Renal cortex interstitium (tissue), 11 donors: ENCODE results near the gene RBP3. TPM values are rescaled to one million over a fixed set of nuclear protein-coding genes. Genes with fewer than 3 reads are reported as not detected.

Experiments used
- DNase-seq, 11 donors: peaks; one replicate each; pipeline ENCODE4 v3.0.0-alpha.2; 2013; ENCODE audit warnings: low read depth in 9 of 11, low spot score in 4 of 11; ENCODE audit errors: extremely low read depth in 1 of 11
- polyA plus RNA-seq, 3 donors: library from polyadenylated mRNA; unstranded; fragments of 120-200 nt; gene quantifications; one replicate each; pipeline ENCODE4 v1.2.1, GENCODE V29; 2013; ENCODE audit not compliant: insufficient read length in 3 of 3

Gene RBP3
- polyA plus RNA-seq, 3 donors = 0.06 to 0.16 (median 0.07) TPM

DNA sequence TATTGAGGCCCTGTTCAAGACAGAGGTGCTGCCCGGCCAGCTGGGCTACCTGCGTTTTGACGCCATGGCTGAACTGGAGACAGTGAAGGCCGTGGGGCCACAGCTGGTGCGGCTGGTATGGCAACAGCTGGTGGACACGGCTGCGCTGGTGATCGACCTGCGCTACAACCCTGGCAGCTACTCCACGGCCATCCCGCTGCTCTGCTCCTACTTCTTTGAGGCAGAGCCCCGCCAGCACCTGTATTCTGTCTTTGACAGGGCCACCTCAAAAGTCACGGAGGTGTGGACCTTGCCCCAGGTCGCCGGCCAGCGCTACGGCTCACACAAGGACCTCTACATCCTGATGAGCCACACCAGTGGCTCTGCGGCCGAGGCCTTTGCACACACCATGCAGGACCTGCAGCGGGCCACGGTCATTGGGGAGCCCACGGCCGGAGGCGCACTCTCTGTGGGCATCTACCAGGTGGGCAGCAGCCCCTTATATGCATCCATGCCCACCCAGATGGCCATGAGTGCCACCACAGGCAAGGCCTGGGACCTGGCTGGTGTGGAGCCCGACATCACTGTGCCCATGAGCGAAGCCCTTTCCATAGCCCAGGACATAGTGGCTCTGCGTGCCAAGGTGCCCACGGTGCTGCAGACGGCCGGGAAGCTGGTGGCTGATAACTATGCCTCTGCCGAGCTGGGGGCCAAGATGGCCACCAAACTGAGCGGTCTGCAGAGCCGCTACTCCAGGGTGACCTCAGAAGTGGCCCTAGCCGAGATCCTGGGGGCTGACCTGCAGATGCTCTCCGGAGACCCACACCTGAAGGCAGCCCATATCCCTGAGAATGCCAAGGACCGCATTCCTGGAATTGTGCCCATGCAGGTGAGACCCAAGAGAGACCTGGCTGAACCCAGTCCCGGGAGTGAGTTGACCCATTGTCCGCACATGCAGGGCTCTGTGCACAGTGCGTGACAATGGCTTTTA is 2.8 kb downstream of the RBP3 start:
- DNase-seq = no peak

DNA sequence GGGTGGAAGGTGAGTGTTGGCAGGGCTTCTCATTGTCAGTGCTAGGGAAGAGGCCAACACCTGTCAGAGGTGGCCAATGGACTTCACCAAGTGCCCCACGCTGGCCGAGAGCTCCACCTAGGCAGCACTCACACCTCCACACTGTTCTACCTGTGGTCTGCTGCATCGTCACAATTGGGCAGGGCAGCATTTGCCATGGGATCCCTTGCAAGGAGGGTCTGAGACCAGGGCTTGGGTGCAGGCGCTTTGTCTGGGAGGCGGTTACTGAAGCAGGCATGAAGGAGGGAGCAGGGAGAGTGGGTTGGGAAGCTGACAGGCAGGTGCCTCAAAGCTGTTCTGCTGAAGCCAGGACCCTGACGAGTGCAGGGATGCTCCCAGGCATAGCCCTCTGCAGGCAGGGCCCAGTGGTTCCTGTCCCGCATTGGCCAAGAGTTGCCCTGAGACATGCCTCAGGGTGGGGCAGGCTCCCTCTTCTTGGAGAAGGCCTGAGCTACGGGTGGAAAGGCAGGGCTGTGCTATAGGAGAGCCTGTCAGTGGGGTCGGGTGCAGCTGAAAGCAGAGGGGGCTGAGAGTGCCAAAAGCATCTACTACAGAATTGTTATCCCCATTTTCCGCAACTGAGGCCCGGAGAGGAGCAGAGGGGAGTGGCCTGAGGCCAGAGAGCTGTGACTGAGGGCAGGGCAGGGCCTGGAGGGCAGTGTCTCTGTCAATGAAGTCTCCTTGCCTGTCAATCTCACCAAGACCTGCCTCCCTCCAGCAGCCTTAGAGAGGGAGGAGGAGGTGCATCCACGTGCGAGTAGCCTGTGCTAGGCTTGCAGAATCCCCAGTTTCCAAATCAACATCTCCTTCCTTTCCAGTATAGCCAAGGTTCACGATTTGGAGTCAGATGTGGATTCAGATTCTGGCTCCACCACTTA is 4.0 kb downstream of the RBP3 start:
- no peak for DNase-seq

DNA sequence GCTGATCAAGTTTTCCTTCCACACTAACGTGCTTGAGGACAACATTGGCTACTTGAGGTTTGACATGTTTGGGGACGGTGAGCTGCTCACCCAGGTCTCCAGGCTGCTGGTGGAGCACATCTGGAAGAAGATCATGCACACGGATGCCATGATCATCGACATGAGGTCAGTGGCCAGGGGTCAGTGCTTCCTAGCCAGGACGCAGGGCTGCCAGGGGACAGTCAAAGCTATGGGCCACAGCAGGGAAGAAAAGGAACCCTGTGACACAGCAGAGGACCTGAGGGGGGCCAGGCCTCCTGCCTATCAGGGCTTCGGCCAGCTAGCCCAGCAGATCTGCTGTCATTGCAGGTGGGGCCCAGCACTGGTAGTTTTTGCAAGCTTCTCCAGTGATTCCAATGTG is 5.2 kb downstream of the RBP3 start:
- no peak for DNase-seq

DNA sequence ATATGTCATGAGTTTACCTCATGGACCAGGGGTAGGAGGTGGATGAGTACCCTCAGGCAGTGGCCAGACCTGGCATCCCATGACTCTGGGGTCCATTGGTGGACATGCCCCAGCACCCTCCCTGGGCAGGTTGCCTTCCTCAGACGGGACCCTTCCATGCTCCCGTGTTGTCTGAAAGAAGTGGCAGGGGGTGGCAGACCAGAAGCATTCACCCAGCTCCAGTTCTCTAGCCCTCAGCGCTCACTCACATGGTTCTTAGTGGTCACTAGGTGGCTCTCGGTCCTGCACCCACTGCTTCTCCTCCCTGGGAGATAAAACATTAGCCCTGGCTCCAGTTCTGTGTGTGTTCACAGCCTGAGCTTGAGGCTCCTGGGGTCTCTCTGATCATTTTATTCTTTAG is 6.0 kb downstream of the RBP3 start:
- no peak for DNase-seq

DNA sequence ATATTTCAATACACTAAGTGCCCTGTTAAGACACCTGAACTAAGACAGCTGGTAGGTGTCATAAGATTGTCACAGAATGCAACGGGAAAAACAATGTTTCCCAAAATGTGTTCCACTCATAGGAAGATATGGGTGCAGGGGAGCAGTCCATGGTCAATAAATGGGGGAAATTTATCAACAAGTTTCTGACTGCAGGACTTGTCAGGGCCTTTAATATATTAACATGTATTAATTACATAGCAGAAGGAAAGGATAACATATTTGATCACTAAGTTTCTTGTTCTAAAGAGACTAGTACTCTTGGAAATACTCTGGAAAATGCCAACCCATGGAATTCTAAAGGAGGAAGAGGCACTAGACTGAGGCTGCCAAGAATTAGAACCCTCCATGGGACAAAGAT is 6.7 kb downstream of the RBP3 start:
- no peak for DNase-seq

DNA sequence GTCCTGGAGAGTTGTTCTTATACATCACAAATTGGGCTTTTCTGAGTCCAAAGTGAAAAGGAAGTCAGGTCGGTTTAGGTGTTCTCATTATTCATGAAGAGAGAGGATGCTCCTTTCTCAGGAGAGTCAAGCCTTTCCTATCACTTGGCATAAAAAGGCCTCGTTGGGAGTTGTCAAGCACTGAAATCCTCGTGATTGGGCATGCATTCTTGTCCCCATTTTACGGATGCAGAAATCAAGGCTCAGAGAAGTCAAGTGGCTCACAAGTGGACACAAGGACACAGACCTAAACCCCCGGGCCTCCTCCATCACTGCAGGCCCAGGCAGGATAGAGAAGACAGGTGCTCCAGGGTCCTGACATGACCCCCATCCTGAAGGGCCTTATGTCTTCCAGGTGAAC is 8.5 kb downstream of the RBP3 start:
- no peak for DNase-seq

DNA sequence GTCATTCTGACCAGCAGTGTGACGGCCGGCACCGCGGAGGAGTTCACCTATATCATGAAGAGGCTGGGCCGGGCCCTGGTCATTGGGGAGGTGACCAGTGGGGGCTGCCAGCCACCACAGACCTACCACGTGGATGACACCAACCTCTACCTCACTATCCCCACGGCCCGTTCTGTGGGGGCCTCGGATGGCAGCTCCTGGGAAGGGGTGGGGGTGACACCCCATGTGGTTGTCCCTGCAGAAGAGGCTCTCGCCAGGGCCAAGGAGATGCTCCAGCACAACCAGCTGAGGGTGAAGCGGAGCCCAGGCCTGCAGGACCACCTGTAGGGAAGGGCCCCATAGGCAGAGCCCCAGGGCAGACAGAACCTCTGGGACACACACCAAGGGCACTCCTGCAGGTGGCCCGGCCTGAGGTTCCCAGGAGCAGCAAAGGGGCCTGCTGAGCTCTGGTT is 9.0 kb downstream of the RBP3 start:
- DNase-seq = no peak

DNA sequence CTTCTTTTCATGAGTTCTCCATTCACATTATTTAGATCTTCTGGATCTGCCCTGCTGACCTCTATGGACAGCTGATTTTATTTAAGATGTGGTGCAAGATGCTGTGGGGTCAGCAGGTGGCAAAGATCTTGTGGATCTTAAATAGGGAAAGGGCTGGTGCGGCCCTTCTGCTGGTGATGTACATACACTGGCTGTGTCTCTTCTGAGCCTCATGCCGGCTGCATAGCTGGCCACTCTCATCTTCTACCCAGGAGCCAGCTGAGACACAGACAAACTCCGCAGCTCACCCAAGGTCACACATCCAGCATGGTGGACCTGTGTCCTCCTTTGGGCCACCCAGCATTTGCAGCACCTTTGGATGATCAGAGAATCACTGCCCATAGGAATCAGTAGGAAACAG is 9.7 kb downstream of the RBP3 start:
- no peak for DNase-seq

DNA sequence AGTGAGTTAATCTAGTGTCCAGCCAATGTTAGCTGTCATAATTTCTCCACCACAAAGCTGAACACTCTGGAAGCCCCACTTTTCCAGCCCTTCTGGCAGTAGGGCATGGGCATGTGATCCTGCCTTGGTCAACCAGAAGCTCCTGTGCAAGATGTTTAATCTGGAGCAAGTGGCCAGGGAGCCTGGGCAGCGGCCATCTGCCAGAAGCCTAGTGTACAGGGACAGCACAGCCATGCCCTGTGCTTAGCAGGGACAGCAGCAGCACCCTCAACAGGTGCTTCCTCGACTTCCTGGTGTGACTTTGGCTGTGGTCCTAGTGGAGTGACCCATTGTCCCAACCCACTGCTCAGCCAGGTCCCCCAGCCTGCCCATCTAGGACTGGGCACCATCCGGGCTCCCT is 10.3 kb downstream of the RBP3 start:
- no peak for DNase-seq

DNA sequence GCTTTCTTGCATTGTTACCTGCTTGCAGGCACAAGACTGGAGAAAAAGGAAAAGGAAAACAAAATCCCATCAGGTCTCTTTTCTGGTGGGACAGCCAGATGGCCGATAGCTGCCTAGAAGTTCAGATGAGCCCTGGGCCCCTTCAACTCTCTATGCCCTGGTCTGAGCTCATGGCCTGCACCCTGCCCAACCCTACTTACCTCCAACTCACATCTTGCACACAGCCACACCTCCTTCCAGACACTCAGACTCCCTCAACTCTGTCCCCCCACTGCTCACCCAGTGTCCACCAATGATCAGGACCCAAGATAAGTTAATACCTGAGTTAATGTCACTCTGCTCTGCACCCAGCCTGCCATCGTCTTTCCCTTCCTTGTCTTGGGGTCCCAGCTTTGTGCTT is 10.9 kb downstream of the RBP3 start:
- no peak for DNase-seq

DNA sequence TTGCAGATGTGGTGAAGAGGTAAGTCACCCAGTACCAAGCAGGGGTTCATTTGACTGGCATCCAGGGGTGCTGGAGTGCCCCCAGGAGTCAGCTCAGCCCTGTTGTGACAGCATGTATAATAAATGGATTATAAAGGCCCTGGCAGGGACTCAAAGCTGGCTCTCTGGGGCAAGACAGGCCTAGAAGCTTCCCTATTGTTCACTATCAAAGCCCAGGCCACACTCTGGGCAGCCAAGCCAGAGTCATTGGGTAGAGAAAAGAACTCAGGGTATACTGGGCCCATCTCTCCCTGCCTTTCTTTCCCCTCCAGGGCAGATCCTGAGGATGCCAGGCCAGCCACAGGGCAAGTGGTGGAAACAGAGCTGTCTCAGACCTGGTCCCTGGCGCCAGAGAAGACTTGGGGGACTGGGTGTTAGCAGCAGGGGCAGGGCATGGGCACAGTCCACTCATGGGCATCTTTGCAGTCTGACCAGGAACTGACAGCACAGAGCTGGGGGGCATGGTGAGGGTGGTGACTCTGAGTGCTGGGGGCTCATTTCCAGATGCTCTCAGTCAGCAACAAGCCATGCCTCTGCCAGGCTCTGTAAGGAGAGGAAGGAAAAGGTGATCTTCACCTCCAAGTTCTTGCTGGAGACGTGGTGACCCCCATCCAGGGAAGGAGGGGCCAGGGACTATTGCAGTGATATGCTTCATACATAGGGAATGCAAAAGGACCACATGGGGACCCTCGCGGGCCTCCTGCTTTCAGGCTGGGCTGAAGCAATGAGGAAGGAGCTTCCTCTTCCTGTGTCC is 11.7 kb downstream of the RBP3 start:
- DNase-seq = no peak

DNA sequence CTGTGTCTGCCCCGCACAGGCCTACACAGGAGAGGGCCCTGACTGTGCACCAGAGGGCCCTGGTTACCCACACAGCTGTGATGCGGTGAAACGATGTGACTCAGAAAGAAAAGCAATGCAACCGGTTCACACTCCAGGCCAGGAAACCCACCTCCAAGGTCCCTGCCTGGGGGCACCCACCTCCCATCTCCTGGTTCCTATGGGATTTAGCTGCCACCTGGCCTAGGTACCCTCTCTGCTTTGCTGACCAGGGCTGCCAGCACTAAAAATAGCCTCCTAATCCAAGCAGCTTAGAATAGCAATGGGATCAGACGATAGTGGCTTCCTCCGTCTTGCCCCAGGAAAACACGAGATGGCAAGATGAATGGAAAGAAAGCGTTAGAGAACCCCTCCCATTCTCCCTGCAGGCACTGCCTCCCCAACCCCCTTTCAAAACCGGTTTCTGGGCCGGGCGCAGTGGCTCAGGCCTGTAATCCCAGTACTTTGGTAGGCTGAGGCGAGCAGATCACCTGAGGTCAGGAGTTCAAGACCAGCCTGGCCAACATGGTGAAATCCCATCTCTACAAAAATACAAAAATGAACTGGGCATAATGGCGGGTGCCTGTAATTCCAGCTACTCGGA is 12.4 kb downstream of the RBP3 start:
- no peak for DNase-seq

DNA sequence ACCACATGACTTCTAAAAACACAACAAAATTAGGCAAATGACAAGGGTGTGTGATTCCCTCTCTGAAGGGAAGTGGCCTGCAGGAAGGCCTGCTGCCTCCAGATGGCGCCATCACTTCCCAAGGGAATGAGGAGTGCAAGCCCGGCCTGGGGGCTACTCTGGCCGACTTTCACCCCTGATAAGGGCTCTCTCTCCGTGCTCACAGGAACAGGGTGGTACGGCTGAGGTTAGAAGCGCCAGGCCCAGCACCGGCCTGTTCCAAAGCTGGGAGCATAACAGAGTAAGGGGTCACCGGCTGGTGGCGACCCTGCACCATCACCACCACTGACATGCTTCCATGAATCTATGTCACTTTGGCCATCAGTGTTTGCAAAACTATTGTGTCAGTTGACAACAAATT is 13.1 kb downstream of the RBP3 start:
- no peak for DNase-seq

DNA sequence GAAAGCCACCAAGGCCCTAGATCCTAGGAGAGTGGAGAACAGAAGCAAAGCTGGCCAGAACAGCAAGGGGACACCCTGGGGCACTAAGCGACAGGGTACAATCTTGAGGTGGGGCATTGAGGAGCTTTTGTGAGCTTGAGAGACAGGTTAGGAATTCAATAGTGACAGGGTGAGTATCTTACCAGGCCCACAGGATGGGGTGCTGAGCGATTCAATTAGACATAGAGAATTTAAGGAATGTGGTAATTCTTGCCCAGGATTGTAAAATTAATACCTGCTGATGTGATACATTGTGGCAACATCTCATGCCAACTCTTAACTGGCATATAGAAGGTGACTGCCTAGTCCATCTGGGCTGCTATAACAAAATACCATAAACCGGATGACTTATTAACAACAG is 14.0 kb downstream of the RBP3 start:
- no peak for DNase-seq

DNA sequence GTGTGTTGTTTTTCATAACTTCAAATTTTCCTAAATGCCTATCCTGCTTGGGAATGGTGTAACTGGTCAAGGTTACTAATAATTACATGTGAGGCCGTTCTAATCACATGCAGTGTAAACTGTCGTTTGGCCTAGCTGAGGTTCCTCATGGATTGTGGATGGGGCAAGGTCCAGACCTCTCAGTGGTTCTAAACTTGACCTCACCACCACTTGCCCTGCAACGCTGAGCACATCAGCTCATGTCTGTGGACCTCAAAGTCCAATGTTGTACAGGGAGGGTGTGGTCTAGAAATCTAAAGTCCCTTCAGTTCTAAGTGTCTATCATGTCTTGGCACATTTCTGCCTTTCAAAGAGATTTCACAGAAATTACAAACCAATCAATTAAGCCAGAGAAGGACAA is 15.6 kb downstream of the RBP3 start:
- no peak for DNase-seq

DNA sequence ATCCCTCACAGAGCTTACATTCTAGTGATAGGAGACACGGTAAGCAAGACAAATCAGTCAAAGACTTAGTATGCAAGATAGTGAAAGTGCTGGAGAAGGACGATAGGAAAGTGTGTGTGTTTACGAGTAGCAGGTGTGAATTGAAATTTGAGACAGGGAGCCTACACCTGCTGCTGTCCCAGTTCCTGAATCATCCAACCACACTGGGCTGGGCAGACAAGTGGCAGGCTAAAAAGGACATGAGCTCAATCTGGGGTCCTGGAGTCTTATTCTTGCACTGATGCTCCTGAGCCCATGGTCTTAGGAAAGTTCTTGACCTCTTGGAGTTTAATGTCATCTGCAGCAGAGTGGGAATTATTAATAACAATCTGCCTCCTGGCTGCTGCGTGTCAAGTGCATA is 16.2 kb downstream of the RBP3 start:
- no peak for DNase-seq

DNA sequence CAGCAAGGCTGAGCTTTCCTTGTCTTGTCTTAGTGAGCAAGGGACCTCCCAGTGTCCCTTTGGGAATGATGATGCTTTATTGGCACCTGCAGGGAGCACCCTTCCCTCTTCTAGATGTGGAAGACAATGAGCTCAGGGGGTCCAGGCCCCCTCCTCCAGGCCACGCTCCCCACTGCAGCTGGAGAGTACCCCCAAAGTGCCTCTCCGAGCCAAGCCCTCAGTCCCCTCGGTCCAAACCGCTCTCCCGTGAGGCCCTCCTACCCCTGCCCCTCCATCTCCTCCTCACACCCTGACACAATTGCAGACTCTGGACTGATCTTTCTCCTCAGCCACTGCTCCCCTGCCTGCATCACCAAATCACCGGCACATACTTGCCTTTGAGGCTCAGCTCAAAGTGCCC is 16.7 kb downstream of the RBP3 start:
- DNase-seq = no peak

DNA sequence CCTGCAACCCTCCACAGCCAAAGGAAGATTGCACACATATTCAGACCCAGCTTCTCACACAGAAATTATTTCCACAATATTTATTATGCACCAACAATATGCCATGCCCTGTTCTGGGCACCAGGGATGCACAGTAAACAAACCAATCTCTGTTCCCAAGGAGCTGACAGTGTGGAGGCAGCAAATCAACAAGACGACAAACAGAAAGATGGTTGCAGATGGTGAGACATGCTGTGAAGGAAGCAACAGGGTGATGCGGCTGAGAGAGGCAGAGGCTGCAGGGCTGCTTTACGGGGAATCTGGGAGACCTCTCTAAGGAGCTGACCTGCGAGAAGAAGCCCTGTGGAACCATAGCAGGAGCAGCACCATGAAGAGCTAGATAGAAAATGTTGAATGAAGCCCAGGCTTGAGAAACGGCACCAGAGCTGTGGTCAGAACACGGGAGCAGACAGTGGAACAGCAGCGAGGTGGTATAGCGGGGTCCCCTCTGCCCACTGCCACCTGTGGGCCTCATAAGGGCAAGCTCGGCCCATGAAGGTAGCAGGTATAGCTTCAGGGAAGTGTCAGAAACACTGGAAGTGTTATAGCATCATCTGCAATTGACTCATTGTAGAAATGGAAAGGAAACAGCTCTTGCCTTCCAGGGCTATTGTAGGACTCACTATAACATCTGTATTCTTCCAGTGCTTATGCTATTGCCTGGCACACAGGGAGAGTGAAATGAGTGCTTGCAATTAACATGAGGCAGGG is 17.4 kb downstream of the RBP3 start:
- no peak for DNase-seq
